Colonic mucosa (tissue), 4 donors: Measurements from ENCODE around the gene TMEM98. TPM values are rescaled to one million over a fixed set of nuclear protein-coding genes. Genes with fewer than 3 reads are reported as not detected.
"Not testable (repeated sequence)": the region's sequence is repeated elsewhere in the genome, so short reads cannot be mapped to it uniquely, and the experiment has no call there.

ENCODE experiments used
- DNase-seq: peaks from one replicate; pipeline ENCODE4 v3.0.0-alpha.2; 2020
- H3K27ac ChIP-seq: fragments of 200-600 bp; one replicate; pipeline ENCODE4 v1.8.0; 2021
- H3K27me3 ChIP-seq: fragments of 200-600 bp; one replicate; pipeline ENCODE4 v1.8.0; 2021
- H3K36me3 ChIP-seq: fragments of 200-600 bp; one replicate; pipeline ENCODE4 v1.8.0; 2021
- H3K4me1 ChIP-seq: fragments of 200-600 bp; one replicate; pipeline ENCODE4 v1.8.0; 2021; ENCODE audit warnings: mild to moderate bottlenecking
- H3K4me3 ChIP-seq: fragments of 200-600 bp; one replicate; pipeline ENCODE4 v1.8.0; 2021
- H3K9ac ChIP-seq, 2 donors: one replicate each; pipeline ENCODE4 v1.7.0; 2013; ENCODE audit warnings: control low read depth in 2 of 2, low read depth in 2 of 2, low read length in 2 of 2
- H3K9me3 ChIP-seq: fragments of 200-600 bp; one replicate; pipeline ENCODE4 v1.8.0; 2021
- CTCF ChIP-seq: fragments of 200-600 bp; IDR thresholded peaks from one replicate; pipeline ENCODE4 v1.8.0; 2022; ENCODE audit warnings: antibody characterized with exemption, mild to moderate bottlenecking
- intact Hi-C: fragments of 100-400 bp; cut with DNase I; formaldehyde crosslinking; loops from one replicate; pipeline ENCODE4 v1.14.1; 2022
- total RNA-seq, 2 donors: library from RNA; stranded (reverse); fragmentation: NEBNext Ultra II Directional in 1 of 2; extraction: Animal tissue kit (Norgen Biotek cat#: 25700) in 1 of 2; gene quantifications; one replicate each; pipeline ENCODE4 v1.2.1, GENCODE V29; 2021
- donor health status: healthy.
- donor health status: DM: no; HTN: no; CAD: no.
- donor health status: DM: no; HTN: no; CAD: no.

TMEM98 gene
- total RNA-seq, 2 donors from 2014 or later, result 110 to 138 TPM

GRCh38 chr17:32962320-32962711, 34.4 kb downstream of the TMEM98 start:
- no peaks in the 10 kb centered on the region for H3K36me3 ChIP-seq
- intact Hi-C loops, result no loop called here
- peak overlapping the region; percentile 77 for H3K27ac ChIP-seq
- no peak for DNase-seq
- no peak for TF ChIP-seq CTCF
- H3K4me3 ChIP-seq, result no peak overlapping the region
- H3K27me3 ChIP-seq, result no peaks in the 10 kb centered on the region
- H3K9ac ChIP-seq, result peak overlapping the region in 1 of 2 donors; percentile 13
- H3K9me3 ChIP-seq, result no peaks in the 10 kb centered on the region
- H3K4me1 ChIP-seq, result no peaks in the 10 kb centered on the region

GRCh38 chr17:32964541-32964940, 36.6 kb downstream of the TMEM98 start:
- TF ChIP-seq CTCF, result no peak
- H3K9ac ChIP-seq, result no peak overlapping the region
- H3K27ac ChIP-seq, result no peak overlapping the region
- H3K4me1 ChIP-seq, result no peaks in the 10 kb centered on the region
- DNase-seq, result no peak
- no peaks in the 10 kb centered on the region for H3K9me3 ChIP-seq
- intact Hi-C loops, result no loop called here
- no peaks in the 10 kb centered on the region for H3K27me3 ChIP-seq
- H3K4me3 ChIP-seq, result no peak overlapping the region
- H3K36me3 ChIP-seq, result no peaks in the 10 kb centered on the region

GRCh38 chr17:32969231-32969630, 41.3 kb downstream of the TMEM98 start:
- DNase-seq, H3K9me3 ChIP-seq, H3K4me3 ChIP-seq, H3K27ac ChIP-seq, H3K27me3 ChIP-seq, H3K36me3 ChIP-seq, H3K4me1 ChIP-seq, intact Hi-C loops, H3K9ac ChIP-seq: not testable (repeated sequence)

GRCh38 chr17:32970281-32970680, 42.3 kb downstream of the TMEM98 start:
- H3K9me3 ChIP-seq, result no peaks in the 10 kb centered on the region
- intact Hi-C loops, result no loop called here
- no peak overlapping the region for H3K4me3 ChIP-seq
- H3K27ac ChIP-seq, result no peak overlapping the region
- no peak for DNase-seq
- no peak for TF ChIP-seq CTCF
- no peak overlapping the region for H3K9ac ChIP-seq
- no peaks in the 10 kb centered on the region for H3K27me3 ChIP-seq
- H3K4me1 ChIP-seq, result peaks cover 4% of the 10 kb centered on the region
- no peaks in the 10 kb centered on the region for H3K36me3 ChIP-seq

- Histone ChIP-seq H3K4me1 (peaks cover 4% of the 10 kb centered on the region), H3K9ac (no peak overlapping the region), H3K9me3 (no peaks in the 10 kb centered on the region), H3K27ac (no peak overlapping the region), H3K4me3 (no peak overlapping the region), H3K27me3 (no peaks in the 10 kb centered on the region), H3K36me3 (no peaks in the 10 kb centered on the region)
- no peak for DNase-seq
- TF ChIP-seq CTCF, result no peak
- intact Hi-C loops, result no loop called here
These were observed 43.2 kb downstream of the TMEM98 start for GRCh38 chr17:32971171-32971570.

GRCh38 chr17:32976131-32976530, 48.2 kb downstream of the TMEM98 start:
- intact Hi-C loops, result no loop called here

More at GRCh38 chr17:32976131-32976530, 48.2 kb downstream of the TMEM98 start:
- Histone ChIP-seq H3K4me1 (no peaks in the 10 kb centered on the region), H3K9ac (no peak overlapping the region), H3K27me3 (no peaks in the 10 kb centered on the region), H3K4me3 (no peak overlapping the region), H3K27ac (no peak overlapping the region), H3K9me3 (no peaks in the 10 kb centered on the region), H3K36me3 (no peaks in the 10 kb centered on the region)
- TF ChIP-seq CTCF, result no peak
- no peak for DNase-seq
